Measurements from ENCODE around the gene PRPF31.

DNA sequence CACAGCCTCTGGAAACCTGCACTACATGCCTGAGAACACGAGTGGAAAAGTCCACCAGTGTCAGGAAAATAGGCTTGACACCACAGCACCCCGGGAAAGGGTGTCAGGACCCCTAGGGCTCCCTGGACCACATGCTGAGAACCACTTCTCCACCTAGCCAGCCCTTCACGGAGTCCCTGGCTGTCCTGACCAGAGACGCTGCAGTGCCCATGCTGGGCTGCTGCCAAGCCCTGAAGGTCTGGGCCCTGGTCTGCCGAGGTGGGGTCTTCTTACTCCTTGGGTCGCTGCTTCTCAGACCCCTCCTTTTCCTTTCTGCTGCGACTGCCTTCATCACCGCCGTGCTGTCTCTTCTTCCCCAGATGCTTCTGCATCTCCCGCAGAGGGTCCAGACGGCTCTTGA, 40.9 kb downstream of the PRPF31 start:
- TF ChIP-seq, protein P1, sequence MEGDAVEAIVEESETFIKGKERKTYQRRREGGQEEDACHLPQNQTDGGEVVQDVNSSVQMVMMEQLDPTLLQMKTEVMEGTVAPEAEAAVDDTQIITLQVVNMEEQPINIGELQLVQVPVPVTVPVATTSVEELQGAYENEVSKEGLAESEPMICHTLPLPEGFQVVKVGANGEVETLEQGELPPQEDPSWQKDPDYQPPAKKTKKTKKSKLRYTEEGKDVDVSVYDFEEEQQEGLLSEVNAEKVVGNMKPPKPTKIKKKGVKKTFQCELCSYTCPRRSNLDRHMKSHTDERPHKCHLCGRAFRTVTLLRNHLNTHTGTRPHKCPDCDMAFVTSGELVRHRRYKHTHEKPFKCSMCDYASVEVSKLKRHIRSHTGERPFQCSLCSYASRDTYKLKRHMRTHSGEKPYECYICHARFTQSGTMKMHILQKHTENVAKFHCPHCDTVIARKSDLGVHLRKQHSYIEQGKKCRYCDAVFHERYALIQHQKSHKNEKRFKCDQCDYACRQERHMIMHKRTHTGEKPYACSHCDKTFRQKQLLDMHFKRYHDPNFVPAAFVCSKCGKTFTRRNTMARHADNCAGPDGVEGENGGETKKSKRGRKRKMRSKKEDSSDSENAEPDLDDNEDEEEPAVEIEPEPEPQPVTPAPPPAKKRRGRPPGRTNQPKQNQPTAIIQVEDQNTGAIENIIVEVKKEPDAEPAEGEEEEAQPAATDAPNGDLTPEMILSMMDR (IDR thresholded peaks at IDR 0.05; ENCODE audit: insufficient read depth, low read length), result no peak
- TF ChIP-seq REST (IDR thresholded peaks at IDR 0.05; ENCODE audit: insufficient replicate concordance, low read depth) (no peak), GABPA (IDR thresholded peaks at IDR 0.05; ENCODE audit: low read depth) (no peak), POLR2AphosphoS5 (IDR thresholded peaks at IDR 0.05; ENCODE audit: low read depth) (peak; percentile 58; the same call in 1 of the 2 replicates)

Measured in HL-60 (cell line).